HG02623 (cell line): ENCODE data around the gene KCNIP3.
"Not testable (repeated sequence)": the region's sequence is repeated elsewhere in the genome, so short reads cannot be mapped to it uniquely, and the experiment has no call there.

Experiments used
- ATAC-seq: cut with Tn5 transposase; IDR thresholded peaks from one replicate; pipeline ENCODE4 v1.9.1; 2021; ENCODE audit warnings: moderate library complexity; ENCODE audit not compliant: unreplicated experiment

KCNIP3 gene

DNA sequence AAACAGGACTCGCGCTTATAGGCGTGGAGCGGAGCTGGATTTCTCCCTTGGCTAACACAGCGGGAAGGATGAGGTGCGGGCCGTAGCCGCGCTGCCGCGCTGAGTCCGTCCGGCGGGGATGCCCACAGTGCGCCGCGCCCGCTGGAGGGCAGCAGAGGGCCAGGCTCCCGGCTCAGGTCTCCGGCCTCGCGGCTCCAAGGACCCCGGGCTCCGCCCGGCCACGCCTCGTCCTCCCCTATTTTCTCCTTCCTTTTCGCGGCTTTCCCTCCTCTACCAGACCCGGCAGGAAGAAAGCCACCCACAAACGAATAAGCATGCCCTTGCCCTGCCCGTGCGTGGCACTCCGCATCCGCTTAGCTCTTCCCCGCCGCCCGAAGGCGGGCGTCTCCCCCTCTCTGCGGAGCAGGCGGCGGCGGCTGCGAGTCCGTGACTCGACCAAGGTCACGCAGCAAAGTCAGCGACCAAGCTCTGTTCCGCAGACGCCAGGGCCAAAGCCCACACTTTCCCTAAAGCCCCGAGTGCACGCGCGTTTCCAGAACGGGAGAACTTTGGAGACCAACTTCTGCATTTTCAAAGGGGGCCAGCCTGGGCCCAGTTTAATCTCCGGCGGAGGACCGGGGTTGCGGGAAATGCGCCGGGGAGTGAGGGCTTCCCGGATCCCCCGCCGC, 48.5 kb downstream of the KCNIP3 start:
- no peak for ATAC-seq

DNA sequence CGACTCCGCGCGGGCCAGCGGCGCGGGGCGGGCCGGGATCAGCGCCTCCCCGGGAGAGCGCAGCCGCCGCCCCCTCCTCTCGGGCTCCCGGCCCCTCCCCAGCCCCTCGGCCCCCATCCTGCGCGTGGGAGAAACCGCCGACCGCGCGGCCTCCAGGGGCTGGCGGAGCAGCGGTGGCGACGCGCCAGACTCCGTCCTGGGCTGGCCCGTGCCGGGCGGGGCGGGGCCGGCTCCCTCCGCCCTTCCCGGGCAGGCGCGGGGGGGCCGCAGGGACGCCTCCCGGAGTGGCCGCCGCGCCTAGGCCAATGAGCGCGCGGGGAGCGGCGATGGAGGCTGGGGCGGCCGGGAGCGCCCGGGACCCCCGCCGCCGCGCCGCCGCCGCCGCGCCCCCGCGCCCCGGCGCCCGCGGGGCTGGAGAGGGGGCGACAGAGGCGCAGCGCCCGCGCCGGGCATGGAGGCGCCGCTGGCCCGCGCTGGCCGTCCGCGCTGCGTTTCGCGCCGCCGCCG, 49.1 kb downstream of the KCNIP3 start:
- no peak for ATAC-seq

DNA sequence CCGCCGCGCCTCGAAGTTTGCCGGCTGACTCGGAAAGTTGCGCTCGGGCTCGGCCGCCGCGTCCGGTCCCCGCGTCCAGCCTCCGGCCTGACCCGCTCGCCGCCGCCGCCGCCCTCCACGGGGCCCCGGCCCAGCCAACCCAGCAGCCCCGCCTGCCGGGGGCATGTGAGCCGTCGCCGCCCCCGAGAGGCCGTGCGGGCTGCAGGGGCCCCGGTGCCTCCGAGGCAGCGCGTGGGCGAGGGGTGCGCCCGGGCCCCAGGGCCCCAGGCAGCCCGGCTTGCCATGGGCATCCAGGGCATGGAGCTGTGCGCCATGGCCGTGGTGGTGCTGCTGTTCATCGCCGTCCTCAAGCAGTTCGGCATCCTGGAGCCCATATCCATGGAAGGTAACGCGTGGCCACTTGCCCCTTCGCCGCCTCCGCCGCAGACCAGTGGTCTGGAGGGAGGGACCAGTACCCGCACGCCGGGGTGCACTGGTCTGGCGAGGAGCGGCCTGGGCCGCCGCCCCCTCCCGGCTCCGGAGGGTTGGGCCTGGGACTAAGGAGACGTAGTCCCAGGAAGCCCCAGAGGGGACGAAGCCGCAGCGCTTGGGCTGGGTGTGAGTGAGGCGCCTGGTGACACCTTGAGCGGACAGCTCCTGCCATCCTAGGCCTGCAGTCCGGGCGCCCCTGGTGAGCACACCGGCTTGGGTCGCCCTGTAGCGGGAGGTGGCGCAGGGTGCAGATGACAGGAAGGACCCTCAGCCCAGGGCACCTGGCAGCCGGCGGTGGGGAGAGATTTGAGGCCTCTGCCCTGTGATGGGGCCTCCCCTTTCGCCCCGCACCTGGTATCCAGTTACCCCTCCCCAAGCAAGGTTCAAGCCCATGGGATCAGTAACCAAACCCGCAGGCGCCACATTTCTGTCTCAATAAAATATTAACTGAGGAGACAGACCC, 49.9 kb downstream of the KCNIP3 start:
- no peak for ATAC-seq

DNA sequence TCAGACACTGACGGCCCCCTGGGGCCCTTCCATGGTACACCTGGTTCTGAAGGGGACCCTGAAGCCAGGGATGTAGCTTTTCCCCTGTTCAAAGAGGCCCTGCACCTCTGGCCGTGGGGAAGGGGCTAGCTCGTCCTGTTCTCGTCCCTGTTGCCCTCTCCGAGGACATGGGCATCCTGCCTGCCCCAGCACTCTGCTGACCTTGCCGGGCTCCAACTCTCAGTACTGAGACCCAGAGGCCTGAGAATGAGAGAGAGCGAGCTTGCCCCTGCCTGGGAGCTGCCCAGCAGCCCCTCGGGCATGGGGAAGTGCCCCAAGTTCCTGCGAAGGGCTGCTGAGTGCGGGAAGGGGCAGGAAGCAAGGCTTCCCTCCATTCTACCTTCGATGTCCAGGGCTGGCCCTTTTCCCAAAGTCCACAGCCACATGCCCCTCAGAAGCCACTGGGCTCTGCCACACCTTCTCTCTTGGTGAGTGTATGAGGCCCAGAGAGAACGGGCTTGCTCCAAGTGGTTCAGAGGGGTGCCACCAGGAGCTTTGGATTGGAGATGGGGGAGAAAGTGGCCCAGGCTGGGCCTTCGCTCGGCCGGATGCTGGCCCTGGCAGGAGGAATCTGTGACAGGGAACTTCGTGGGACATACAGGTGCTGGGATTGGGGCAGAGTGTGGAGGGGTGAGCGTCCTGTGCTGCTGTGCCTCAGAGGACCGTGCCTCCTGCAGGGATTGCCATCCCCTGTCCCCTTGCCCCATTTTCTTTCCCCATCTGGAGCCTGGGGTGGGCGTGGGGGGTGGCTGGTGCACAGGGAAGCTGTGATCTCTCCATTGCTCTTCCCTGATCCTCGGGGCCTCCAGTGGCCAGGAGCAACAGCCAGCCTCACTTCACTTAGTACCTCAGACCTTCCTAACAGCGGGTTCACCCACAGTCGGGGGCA, 50.8 kb downstream of the KCNIP3 start:
- no peak for ATAC-seq

DNA sequence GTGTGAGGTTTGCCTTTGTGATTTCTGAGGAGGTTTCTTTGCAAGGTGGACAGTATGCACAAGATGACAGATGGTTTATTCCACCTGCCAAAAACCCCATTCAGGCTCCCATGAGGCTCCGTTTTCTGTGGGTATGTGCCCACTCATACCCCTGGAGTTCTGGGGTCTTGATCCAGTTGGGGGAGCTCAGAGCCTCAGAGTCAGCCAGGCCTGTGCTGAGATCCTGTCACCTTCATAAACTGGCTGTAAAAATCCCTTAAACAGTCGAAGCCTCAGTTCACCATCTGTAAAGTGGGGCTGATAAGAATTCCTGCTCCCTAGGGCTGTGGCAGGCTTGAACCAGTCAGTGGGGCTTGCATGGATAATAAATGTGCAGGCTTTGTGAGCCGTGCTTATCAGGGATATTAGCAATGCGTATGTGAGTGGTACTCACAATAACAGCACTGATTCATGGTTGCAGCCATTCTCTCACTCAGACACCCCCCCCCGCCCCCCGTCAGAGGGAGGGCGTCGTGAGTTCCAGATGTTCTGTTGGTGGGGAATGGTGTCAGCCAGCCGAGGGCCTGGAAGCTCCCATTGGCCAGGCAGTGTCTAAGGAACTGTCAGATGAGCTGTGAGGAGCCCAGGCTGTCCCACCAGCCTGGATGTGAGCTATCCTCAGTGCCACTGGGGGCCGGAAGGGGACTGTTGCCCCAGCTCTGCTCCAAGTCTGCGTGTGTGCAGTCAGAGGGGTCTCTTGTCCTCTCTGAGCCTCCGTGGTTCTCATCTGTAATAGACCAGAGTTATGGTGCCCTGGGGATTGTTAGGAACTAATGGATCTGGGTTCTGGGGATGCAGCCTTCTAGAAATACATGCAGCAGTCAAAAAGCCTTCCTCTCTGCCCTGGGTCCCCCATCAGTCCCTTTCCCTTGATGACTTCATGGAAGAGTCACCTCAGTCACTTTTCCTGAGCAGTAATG, 51.7 kb downstream of the KCNIP3 start:
- ATAC-seq, result no peak

DNA sequence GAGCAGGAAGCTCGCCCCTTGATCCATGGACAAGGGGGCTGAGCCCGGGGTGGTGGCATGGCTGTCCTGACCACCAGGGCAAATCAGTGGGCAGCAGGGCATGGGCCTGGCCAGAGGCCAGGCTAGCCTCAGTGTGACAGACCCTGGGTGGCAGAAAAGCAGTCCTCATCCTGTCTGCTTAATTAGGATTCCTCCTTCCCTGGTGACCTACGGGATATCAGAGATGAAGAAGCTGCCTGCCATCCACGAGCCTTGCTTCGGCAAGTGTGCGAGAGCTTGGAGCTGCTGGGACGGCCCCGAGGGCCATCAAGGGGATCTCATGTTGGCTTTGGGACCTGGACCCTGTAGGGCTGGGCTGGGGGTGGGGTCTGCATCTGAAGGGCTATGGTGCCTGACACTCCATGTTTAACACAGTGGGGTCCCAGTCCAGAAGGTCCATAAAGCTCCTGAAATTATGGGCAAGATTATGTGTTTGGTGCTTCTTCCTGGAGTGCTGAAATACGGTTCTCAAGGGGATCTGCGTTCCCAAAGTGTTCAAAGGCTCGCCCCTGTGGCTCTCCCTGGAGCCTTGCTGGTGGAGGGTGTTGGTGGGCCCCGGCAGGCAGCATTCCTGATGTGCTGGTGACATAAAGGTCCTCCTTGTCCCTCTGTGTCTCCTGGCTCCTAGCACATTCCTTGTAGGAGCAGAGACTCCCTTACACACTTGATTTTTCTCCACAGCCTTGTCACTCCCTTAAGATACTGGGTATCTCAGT, 52.6 kb downstream of the KCNIP3 start:
- no peak for ATAC-seq

DNA sequence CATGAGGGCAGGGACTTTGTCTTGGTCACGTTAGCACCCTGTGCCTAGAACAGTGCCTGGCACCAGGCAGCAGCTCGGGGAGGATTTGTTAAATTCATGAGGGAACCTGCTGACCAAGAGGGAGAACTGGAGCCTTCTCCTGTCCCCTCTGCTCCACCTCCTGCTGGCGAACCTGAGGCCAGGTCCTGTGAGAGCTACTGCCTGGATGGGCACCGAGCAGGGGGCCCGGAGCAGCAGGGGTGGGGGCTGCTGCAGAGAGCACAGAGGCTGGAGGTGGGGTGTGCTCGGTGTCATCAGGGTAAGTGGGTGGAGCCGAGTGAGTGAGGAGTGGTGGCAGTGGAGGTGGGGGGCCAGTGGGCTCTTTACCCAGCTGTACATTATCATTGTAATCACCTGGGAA, 53.2 kb downstream of the KCNIP3 start:
- no peak for ATAC-seq

DNA sequence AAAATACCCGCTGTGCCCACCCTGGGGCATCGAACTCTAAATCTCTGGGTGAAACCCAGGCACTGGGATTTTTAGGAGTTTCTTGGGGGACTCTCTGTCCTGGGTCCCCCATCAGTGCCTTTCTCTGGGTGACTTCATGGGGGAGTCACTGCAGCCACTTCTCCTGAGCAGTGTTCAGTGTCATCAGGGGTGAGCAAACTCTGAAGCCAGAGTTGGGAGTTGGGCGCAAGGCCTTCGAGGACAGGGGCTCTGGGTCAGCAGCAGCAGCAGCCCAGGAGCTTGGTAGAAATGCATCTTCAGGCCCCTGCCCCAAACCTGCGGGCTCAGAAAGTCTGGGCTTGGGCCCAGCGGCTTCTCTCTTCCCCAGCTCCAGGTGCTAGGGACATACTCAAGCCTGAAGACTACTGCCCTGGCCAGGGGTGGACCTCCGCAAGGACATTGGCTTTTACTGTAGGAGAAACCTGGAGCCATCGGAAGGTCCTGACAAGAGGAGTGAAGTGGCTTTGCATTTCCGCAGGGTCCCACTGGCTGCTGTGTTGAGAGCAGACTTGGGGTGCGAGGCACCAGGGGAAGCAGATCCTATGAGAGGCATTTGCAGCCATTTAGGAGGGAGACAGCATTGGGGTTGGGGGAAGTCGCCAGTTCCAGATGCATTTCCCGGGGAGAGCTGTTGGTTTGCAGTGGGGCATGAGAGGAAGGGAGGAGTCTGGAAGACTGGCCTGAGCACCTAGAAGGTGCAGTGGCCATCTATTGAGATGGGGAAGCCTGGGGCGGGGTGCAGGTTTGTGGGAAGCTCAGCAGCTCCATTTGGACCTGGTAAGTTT, 53.8 kb downstream of the KCNIP3 start:
- ATAC-seq, result no peak

DNA sequence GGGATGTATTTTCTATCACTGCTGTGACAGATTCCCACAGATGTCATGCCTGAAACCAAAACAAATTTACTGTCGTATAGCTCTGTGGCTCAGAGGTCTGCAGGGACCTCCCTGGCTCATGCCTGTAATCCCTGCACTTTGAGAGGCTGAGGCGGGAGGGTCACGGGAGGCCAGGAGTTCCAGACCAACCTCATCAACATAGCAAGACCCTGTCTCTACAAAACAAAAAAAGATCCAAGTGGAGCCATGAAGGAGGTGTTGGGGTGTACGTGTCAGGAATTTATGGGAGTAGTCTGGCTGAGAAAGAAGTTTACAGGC, 54.4 kb downstream of the KCNIP3 start:
- no peak for ATAC-seq

DNA sequence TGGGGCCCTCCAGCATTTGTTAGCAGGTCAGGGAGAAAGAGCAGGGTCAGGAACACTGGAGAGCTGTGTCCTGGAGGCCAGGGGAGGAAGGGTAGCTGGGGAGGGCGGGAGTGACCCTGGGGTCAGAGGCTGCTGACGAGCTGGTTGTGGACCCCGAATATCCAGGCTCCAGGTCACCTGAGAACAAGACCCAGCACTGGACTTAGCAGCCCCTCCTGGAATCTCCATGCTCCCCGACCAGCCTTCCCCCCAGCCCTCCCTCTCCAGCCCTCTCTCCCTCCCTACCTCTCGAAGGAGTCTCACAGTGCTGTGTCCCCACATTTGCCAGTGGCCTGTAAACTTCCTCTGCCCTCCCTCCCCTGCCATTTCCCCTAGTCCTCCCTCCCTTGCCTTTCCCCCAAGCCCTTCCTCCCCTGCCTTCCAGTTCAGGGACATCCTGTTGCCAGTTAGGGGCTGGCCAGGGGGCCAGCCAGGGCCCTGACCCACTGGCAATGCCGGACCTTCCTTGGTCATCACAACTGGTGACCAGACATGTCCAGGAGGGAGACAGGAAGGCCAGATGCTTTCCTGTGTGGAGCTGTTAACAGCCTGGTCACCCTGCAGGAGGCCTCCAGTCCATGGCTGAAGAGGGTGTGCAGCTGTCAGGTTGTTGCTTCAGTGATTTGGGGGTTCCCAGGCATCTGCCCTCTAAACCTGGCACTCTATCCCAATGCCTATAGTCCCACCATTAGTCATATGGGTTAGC, 55.3 kb downstream of the KCNIP3 start:
- no peak for ATAC-seq

DNA sequence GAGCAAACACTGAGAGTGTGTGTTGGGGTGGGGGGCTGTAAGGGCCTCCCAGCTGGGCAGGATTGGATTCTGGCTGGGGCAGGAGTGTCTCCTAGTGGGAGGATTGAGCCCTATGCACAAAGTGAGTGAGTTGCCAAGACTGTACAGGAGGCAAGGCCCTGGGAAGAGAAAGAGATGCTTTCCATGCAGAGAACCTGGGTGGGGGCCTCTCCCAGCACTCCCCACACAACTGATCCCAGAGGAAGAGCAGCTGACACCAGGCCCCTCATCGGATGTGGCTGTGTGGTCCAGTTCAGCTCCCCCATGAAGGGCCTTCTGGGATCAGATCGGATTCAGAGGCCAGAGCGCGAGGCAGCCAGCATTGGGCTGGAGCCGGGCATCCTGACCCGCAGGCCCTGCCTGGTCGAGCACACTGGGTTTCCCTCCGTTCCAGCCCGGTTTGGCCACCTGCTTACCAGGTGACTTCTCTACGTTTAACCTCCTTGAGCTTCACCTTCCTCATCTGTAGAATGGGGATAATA, 56.0 kb downstream of the KCNIP3 start:
- ATAC-seq, result no peak

DNA sequence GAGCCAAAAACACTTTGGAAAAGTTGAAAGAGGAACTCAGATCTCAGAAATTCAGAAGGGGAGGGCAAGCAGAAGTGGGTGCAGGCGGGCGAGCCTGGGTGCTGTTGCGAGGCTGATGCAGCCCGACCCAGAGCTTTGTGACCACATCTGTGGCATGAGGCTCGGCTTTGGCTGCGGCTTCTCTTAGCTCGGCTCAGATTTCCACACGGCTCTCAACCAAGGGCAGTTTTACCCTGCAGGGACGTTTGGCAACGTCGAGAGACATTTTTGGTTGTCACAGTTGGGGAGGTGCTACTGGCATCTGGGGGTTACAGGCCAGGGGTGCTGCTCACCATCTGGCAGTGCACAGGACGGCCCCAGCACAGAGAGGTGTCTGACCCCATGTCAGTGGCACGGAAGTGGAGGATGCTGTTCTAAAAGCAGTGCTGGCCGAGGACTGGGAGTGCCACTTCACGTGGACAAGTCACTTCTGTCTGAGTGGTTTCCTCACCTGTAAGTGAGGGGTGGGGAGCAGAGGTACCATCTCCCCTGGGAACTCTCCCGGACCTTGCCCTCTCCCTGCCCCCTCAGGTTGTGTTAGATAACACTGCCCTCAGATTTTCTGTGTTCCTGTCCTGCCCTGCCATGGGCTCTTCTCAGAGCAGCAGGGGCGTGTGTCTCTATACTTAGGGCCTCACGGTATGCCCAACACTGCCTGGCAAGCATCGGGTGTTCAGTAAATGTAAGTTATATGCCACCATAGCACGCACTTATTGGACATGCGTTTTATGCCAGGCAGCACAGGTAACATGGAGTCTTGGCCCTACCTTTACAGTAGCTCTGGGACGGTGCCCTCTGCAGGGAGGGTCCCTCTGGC, 56.7 kb downstream of the KCNIP3 start:
- no peak for ATAC-seq

DNA sequence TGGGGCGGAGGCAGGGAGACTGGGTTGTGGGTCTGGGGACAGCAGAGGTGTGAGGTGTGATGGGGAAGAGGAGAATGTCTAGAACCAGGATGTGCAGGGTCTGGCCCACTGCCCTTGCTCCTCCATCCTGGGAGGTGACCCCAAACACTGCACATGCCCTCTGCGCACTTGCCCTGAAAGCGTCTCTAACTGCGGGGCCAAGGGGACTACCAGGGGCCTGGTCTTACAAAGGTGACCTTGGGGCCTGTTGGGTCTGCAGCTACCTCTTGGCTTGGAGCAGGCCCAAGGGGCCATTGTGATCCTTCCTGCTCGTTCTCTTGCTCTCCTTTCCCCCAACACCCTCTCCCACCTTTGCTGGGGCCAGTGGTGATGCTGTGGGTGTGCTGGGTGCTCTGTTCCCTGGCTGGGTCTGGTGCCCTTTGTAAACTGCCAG, 57.3 kb downstream of the KCNIP3 start:
- no peak for ATAC-seq

DNA sequence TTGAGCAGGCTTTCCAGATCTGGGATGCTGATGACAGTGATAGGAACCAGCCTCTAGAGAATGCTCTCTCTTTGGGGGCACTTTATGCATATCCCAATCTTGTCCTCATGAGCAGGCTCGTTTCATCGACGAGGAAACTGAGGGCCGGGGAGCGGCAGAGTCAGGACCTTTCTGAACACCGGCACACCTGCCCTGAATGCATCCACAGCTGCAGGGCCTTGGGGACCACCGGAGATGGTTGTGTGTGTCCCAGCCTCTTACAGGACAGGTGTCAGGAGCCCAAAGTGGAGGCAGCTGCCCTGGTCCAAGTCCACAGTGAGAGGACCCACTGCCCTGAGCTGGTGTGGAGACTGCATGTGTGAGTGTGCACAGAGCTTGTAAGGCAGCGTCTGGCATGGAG, 57.8 kb downstream of the KCNIP3 start:
- no peak for ATAC-seq

DNA sequence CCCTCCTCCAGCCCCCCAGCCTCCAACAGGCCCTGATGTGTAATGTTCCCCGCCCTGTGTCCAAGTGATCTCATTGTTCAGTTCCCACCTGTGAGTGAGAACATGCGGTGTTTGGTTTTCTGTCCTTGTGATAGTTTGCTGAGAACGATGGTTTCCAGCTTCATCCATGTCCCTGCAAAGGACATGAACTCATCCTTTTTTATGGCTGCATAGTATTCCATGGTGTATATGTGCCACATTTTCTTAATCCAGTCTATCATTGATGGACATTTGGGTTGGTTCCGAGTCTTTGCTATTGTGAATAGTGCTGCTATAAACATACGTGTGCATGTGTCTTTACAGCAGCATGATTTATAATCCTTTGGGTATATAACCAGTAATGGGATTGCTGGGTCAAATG, 58.3 kb downstream of the KCNIP3 start:
- not testable (repeated sequence) for ATAC-seq

DNA sequence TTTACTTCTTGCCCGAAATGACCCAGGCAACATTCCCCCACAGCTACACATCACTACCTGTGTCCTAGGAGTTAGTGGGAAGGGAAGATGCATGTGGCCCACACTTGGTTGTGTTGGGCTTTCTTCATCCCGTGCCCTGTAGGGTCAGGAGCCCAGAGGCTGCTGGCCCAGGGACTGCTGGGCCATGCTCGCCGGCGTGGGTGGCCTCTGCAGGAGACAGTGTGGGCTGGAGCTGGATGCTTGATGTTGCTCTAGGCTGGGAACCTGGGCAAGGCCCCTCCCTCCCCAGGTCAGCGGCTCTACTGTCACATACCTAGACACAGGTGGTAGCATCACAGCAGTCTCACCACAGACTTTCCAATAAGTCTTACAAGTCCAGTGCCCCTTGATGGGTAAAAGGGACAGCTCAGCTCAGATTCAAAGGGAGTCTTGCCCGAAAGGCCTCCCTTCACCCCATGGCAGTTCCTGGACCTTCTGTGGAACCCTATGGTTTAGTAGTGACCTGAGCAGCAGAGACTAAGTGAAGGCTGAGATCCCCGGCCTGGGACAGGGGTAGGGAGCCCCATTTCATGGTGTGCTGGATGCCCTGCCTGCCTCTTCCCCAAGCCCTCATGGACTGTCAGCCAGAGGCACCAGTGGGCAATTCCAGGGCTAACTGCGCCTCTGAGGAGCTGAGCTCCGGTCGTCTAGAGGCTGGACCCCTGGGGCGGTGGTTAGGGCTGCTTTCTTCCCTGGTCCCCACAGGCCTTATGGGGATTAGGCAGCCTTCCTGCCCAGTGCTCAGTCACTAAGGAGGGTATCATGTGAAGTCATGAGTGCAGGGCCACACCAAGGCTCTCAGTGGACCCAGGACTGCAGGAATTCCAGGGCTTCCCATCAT, 59.9 kb downstream of the KCNIP3 start:
- no peak for ATAC-seq
